ENCODE results near the gene RNF169. TPM values are rescaled to one million over a fixed set of nuclear protein-coding genes. Genes with fewer than 3 reads are reported as not detected.

The RNF169 gene
- total and polyA plus RNA-seq, 2 of the 13 experiments (the other 11 are each of a cell fraction or from before 2014, with no cell fraction given) = 5.3 to 14.2 TPM

DNA sequence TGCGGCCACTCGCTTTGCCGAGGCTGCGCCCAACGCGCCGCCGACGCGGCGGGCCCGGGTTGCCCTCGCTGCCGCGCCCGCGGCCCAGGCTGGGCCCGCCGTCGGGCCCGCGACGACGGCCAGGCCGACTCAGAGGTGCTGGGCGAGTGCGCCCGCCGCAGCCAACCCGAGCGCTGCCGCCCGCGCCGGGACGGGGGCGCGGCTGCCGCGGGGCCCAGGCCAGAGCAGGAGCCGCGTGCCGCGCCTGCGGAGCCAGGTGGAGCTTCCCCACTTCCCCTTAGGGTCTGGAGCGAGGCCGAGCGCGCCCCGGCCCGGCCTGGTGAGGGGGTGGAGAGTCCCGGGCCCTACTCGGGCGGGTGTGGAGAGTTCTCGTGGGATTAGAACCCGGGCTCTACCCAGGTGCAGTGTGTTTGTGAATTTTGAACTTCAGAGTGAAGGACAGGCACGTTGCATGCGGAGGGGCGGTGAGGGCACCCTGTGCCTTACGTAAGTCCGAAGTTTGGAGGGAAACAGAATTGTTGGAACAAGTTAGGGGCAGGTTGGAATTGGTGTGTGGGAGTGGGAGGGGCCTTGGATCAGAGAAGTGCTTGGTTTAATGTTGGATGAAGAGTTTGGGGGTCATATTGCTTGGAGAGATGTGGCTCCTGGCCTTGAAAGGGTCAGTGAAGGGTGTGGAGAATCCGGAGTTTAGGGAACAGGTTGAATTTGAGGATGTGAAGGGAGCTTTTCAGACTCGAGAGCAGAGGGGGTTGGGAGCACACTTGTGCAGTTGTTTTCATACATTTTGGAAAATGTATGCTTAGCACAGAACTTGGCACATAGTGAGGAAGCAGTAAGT, 697 bp downstream of the RNF169 start (continued):
- TF ChIP-seq, protein P1, sequence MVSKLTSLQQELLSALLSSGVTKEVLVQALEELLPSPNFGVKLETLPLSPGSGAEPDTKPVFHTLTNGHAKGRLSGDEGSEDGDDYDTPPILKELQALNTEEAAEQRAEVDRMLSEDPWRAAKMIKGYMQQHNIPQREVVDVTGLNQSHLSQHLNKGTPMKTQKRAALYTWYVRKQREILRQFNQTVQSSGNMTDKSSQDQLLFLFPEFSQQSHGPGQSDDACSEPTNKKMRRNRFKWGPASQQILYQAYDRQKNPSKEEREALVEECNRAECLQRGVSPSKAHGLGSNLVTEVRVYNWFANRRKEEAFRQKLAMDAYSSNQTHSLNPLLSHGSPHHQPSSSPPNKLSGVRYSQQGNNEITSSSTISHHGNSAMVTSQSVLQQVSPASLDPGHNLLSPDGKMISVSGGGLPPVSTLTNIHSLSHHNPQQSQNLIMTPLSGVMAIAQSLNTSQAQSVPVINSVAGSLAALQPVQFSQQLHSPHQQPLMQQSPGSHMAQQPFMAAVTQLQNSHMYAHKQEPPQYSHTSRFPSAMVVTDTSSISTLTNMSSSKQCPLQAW (CRISPR knock-in tag; IDR thresholded peaks at IDR 0.05) = 0 out of 2 replicates have a peak, but pooled peaks have one; percentile 47
- TF ChIP-seq ONECUT2 (CRISPR knock-in tag; IDR thresholded peaks at IDR 0.05) (peak; percentile 35; the same call in 1 of the 2 replicates), ZNF605 (CRISPR knock-in tag; IDR thresholded peaks at IDR 0.05) (peak; percentile 52), ZNF33B (CRISPR knock-in tag; IDR thresholded peaks at IDR 0.05) (no peak), ZC3H13 (CRISPR knock-in tag; IDR thresholded peaks at IDR 0.05) (peak; percentile 71; the same call in 1 of the 2 replicates), ZFAT (CRISPR knock-in tag; conservative IDR thresholded peaks at IDR 0.05) (no peak), ELF3 (CRISPR knock-in tag; IDR thresholded peaks at IDR 0.05) (no peak), ZNF468 (CRISPR knock-in tag; IDR thresholded peaks at IDR 0.05) (0 out of 2 replicates have a peak, but pooled peaks have one; percentile 78), ZFY (CRISPR knock-in tag; IDR thresholded peaks at IDR 0.05) (peak; percentile 87), ZSCAN9 (CRISPR knock-in tag; IDR thresholded peaks at IDR 0.05; ENCODE audit: borderline replicate concordance) (no peak; the same call in 1 of the 2 replicates)
- TF ChIP-seq, protein P2, sequence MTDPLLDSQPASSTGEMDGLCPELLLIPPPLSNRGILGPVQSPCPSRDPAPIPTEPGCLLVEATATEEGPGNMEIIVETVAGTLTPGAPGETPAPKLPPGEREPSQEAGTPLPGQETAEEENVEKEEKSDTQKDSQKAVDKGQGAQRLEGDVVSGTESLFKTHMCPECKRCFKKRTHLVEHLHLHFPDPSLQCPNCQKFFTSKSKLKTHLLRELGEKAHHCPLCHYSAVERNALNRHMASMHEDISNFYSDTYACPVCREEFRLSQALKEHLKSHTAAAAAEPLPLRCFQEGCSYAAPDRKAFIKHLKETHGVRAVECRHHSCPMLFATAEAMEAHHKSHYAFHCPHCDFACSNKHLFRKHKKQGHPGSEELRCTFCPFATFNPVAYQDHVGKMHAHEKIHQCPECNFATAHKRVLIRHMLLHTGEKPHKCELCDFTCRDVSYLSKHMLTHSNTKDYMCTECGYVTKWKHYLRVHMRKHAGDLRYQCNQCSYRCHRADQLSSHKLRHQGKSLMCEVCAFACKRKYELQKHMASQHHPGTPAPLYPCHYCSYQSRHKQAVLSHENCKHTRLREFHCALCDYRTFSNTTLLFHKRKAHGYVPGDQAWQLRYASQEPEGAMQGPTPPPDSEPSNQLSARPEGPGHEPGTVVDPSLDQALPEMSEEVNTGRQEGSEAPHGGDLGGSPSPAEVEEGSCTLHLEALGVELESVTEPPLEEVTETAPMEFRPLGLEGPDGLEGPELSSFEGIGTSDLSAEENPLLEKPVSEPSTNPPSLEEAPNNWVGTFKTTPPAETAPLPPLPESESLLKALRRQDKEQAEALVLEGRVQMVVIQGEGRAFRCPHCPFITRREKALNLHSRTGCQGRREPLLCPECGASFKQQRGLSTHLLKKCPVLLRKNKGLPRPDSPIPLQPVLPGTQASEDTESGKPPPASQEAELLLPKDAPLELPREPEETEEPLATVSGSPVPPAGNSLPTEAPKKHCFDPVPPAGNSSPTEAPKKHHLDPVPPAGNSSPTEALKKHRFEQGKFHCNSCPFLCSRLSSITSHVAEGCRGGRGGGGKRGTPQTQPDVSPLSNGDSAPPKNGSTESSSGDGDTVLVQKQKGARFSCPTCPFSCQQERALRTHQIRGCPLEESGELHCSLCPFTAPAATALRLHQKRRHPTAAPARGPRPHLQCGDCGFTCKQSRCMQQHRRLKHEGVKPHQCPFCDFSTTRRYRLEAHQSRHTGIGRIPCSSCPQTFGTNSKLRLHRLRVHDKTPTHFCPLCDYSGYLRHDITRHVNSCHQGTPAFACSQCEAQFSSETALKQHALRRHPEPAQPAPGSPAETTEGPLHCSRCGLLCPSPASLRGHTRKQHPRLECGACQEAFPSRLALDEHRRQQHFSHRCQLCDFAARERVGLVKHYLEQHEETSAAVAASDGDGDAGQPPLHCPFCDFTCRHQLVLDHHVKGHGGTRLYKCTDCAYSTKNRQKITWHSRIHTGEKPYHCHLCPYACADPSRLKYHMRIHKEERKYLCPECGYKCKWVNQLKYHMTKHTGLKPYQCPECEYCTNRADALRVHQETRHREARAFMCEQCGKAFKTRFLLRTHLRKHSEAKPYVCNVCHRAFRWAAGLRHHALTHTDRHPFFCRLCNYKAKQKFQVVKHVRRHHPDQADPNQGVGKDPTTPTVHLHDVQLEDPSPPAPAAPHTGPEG (CRISPR knock-in tag; IDR thresholded peaks at IDR 0.05) = peak; percentile 93; the same call in 1 of the 2 replicates
- TF ChIP-seq, protein P3, sequence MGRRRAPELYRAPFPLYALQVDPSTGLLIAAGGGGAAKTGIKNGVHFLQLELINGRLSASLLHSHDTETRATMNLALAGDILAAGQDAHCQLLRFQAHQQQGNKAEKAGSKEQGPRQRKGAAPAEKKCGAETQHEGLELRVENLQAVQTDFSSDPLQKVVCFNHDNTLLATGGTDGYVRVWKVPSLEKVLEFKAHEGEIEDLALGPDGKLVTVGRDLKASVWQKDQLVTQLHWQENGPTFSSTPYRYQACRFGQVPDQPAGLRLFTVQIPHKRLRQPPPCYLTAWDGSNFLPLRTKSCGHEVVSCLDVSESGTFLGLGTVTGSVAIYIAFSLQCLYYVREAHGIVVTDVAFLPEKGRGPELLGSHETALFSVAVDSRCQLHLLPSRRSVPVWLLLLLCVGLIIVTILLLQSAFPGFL (CRISPR knock-in tag; IDR thresholded peaks at IDR 0.05) = 0 out of 2 replicates have a peak, but pooled peaks have one; percentile 22
- TF ChIP-seq, protein P4, sequence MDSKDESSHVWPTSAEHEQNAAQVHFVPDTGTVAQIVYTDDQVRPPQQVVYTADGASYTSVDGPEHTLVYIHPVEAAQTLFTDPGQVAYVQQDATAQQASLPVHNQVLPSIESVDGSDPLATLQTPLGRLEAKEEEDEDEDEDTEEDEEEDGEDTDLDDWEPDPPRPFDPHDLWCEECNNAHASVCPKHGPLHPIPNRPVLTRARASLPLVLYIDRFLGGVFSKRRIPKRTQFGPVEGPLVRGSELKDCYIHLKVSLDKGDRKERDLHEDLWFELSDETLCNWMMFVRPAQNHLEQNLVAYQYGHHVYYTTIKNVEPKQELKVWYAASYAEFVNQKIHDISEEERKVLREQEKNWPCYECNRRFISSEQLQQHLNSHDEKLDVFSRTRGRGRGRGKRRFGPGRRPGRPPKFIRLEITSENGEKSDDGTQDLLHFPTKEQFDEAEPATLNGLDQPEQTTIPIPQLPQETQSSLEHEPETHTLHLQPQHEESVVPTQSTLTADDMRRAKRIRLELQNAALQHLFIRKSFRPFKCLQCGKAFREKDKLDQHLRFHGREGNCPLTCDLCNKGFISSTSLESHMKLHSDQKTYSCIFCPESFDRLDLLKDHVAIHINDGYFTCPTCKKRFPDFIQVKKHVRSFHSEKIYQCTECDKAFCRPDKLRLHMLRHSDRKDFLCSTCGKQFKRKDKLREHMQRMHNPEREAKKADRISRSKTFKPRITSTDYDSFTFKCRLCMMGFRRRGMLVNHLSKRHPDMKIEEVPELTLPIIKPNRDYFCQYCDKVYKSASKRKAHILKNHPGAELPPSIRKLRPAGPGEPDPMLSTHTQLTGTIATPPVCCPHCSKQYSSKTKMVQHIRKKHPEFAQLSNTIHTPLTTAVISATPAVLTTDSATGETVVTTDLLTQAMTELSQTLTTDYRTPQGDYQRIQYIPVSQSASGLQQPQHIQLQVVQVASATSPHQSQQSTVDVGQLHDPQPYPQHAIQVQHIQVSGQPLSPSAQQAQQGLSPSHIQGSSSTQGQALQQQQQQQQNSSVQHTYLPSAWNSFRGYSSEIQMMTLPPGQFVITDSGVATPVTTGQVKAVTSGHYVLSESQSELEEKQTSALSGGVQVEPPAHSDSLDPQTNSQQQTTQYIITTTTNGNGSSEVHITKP (CRISPR knock-in tag; IDR thresholded peaks at IDR 0.05; ENCODE audit: low read depth) = 0 out of 2 replicates have a peak, but pooled peaks have one; percentile 35

Measured in HepG2 (cell line).